HEK293 (cell line): Measurements from ENCODE around the gene ADAMTSL2.

Experiments used
- CTCF ChIA-PET: fragments of 350-600 bp; formaldehyde crosslinking; extraction: SDS; loops from one replicate; lab custom pipeline; 2021; ENCODE audit warnings: antibody characterized with exemption; lab: Yijun Ruan, JAX
- POLR2A ChIA-PET: fragments of 300-600 bp; formaldehyde crosslinking; extraction: SDS; loops from one replicate; lab custom pipeline; 2020; ENCODE audit warnings: antibody characterized with exemption, inconsistent platforms; lab: Yijun Ruan, JAX
- H3K27ac ChIP-seq: fragments of 200-500 bp; sonication (Bioruptor generic); 2 replicates; pipeline ENCODE4 v1.5.1; 2014; ENCODE audit warnings: low read depth, low read length, control low read depth, inconsistent platforms; ENCODE audit errors: extremely low read depth
- H3K36me3 ChIP-seq, 2 experiments: fragments of 200-500 bp in 1 of 2; sonication (Bioruptor generic) in 1 of 2; 1 replicate in 1 of 2; 2 replicates in 1 of 2; pipeline ENCODE4 v1.5.1; 2014 to 2017; ENCODE audit warnings: inconsistent platforms in 2 of 2, low read length in 2 of 2; ENCODE audit not compliant: control insufficient read depth in 2 of 2, insufficient read depth in 1 of 2
- H3K4me1 ChIP-seq: fragments of 200-500 bp; sonication (Bioruptor generic); 2 replicates; pipeline ENCODE4 v1.5.1; 2014; ENCODE audit warnings: mild to moderate bottlenecking, low read length, inconsistent platforms; ENCODE audit not compliant: control insufficient read depth, insufficient read depth
- H3K4me3 ChIP-seq: 2 replicates; pipeline ENCODE4 v1.5.1; 2011; ENCODE audit warnings: low read depth, mild to moderate bottlenecking, control low read depth, low read length, moderate library complexity
- H3K9me3 ChIP-seq: fragments of 200-500 bp; sonication (Bioruptor generic); 2 replicates; pipeline ENCODE4 v1.5.1; 2014; ENCODE audit warnings: low read depth, low read length, inconsistent platforms; ENCODE audit not compliant: control insufficient read depth, insufficient read depth
- EGR2 ChIP-seq: fragments of 450-650 bp; formaldehyde crosslinking; IDR thresholded peaks from 2 replicates; pipeline ENCODE4 v1.5.1; 2016; ENCODE audit warnings: low read depth, missing biosample characterization, missing genetic modification characterization
- OSR2 ChIP-seq: fragments of 450-650 bp; formaldehyde crosslinking; IDR thresholded peaks from 2 replicates; pipeline ENCODE4 v1.5.1; 2016; ENCODE audit warnings: missing biosample characterization, missing genetic modification characterization
- PRDM1 ChIP-seq: fragments of 450-650 bp; formaldehyde crosslinking; IDR thresholded peaks from 2 replicates; pipeline ENCODE4; 2016; ENCODE audit warnings: missing biosample characterization, missing genetic modification characterization
- SETDB1 ChIP-seq: IDR thresholded peaks from one replicate; pipeline ENCODE4 v1.6.1; 2017; ENCODE audit warnings: mild to moderate bottlenecking, low read length, moderate library complexity, mixed read lengths; ENCODE audit not compliant: insufficient read length
- SP2 ChIP-seq: fragments of 450-650 bp; formaldehyde crosslinking; IDR thresholded peaks from 2 replicates; pipeline ENCODE4 v1.5.1; 2016; ENCODE audit warnings: missing biosample characterization, missing genetic modification characterization
- TCF7L2 ChIP-seq: IDR thresholded peaks from 2 replicates; pipeline ENCODE4 v1.6.1; 2011; ENCODE audit warnings: low read depth, mild to moderate bottlenecking, inconsistent platforms, low read length, moderate library complexity, borderline replicate concordance
- ZFHX2 ChIP-seq: fragments of 450-650 bp; formaldehyde crosslinking; conservative IDR thresholded peaks from 2 replicates; pipeline ENCODE4 v1.5.1; 2016; ENCODE audit warnings: missing biosample characterization, missing genetic modification characterization
- ZNF146 ChIP-seq: fragments of 450-650 bp; formaldehyde crosslinking; IDR thresholded peaks from 2 replicates; pipeline ENCODE4 v1.5.1; 2016; ENCODE audit warnings: missing biosample characterization, missing genetic modification characterization
- ZNF501 ChIP-seq: fragments of 450-650 bp; formaldehyde crosslinking; IDR thresholded peaks from 2 replicates; pipeline ENCODE4 v1.5.1; 2016; ENCODE audit warnings: missing biosample characterization, missing genetic modification characterization
- ZNF521 ChIP-seq: fragments of 450-650 bp; formaldehyde crosslinking; IDR thresholded peaks from 2 replicates; pipeline ENCODE4 v1.5.1; 2017; ENCODE audit warnings: missing biosample characterization, mild to moderate bottlenecking, missing genetic modification characterization
- ZNF560 ChIP-seq: fragments of 450-650 bp; formaldehyde crosslinking; IDR thresholded peaks from 2 replicates; pipeline ENCODE4 v1.5.1; 2017; ENCODE audit warnings: missing biosample characterization, missing genetic modification characterization, borderline replicate concordance
- ZNF660 ChIP-seq: fragments of 450-650 bp; IDR thresholded peaks from 2 replicates; pipeline ENCODE4 v1.5.1; 2018; ENCODE audit warnings: missing biosample characterization, mild to moderate bottlenecking, missing genetic modification characterization
- ZNF768 ChIP-seq: fragments of 450-650 bp; formaldehyde crosslinking; IDR thresholded peaks from 2 replicates; pipeline ENCODE4 v1.5.1; 2018; ENCODE audit warnings: missing biosample characterization, mild to moderate bottlenecking, missing genetic modification characterization
- ZSCAN16 ChIP-seq: fragments of 450-650 bp; formaldehyde crosslinking; IDR thresholded peaks from 2 replicates; pipeline ENCODE4 v1.5.1; 2016; ENCODE audit warnings: missing biosample characterization, missing genetic modification characterization
- TF ChIP-seq, protein P1 (sequence below): fragments of 450-650 bp; formaldehyde crosslinking; IDR thresholded peaks from 2 replicates; pipeline ENCODE4 v1.5.1; 2016; ENCODE audit warnings: missing biosample characterization, missing genetic modification characterization
- TF ChIP-seq, protein P2 (sequence below): fragments of 450-650 bp; formaldehyde crosslinking; IDR thresholded peaks from 2 replicates; pipeline ENCODE4 v1.5.1; 2016; ENCODE audit warnings: missing biosample characterization, missing genetic modification characterization
- TF ChIP-seq, protein P3 (sequence below): fragments of 450-650 bp; formaldehyde crosslinking; IDR thresholded peaks from 2 replicates; pipeline ENCODE4 v1.5.1; 2016; ENCODE audit warnings: missing biosample characterization, missing genetic modification characterization
- TF ChIP-seq, protein P4 (sequence below): fragments of 450-650 bp; formaldehyde crosslinking; IDR thresholded peaks from 2 replicates; pipeline ENCODE4 v1.5.1; 2017; ENCODE audit warnings: missing biosample characterization, missing genetic modification characterization
- TF ChIP-seq, protein P5 (sequence below): fragments of 450-650 bp; formaldehyde crosslinking; IDR thresholded peaks from 2 replicates; pipeline ENCODE4 v1.5.1; 2016; ENCODE audit warnings: missing biosample characterization, missing genetic modification characterization
- TF ChIP-seq, protein P6 (sequence below): fragments of 450-650 bp; formaldehyde crosslinking; IDR thresholded peaks from 2 replicates; pipeline ENCODE4 v1.5.1; 2017; ENCODE audit warnings: missing biosample characterization, missing genetic modification characterization
- TF ChIP-seq, protein P7 (sequence below): fragments of 450-650 bp; formaldehyde crosslinking; IDR thresholded peaks from 2 replicates; pipeline ENCODE4 v1.5.1; 2016; ENCODE audit warnings: missing biosample characterization, missing genetic modification characterization

The ADAMTSL2 gene

DNA sequence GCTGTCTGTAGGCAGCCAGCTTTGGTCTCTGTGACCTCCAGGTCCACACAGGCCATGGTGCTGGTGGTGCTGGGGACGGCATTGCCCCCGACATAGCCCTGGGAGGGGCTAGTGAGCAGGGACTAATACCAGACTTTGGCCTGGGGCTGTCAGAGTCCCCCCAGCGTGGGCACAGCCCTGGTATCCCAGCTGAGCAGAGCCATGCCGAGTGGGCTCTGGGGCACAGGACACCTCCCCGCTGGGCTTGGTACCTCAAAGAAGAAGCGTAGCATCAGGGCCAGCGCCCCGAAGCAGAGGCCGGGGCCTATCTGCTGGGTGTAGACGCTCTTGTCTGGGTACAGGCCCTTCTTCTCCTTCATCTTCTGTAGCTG is 19.3 kb upstream of the ADAMTSL2 start:
- CTCF ChIA-PET = interaction anchor here (1.2 kb wide), 1 partner anchor 29 kb away, joined by 4 read pairs; no protein-coding TSS in a partner anchor
- H3K4me3 ChIP-seq = no peak overlapping the region
- H3K27ac ChIP-seq = no peak overlapping the region
- H3K9me3 ChIP-seq = no peaks in the 10 kb centered on the region
- TF ChIP-seq, protein P1, sequence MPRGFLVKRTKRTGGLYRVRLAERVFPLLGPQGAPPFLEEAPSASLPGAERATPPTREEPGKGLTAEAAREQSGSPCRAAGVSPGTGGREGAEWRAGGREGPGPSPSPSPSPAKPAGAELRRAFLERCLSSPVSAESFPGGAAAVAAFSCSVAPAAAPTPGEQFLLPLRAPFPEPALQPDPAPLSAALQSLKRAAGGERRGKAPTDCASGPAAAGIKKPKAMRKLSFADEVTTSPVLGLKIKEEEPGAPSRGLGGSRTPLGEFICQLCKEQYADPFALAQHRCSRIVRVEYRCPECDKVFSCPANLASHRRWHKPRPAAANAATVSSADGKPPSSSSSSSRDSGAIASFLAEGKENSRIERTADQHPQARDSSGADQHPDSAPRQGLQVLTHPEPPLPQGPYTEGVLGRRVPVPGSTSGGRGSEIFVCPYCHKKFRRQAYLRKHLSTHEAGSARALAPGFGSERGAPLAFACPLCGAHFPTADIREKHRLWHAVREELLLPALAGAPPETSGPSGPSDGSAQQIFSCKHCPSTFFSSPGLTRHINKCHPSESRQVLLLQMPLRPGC (tag by site-specific recombination) = no peak
- TF ChIP-seq, protein P2, sequence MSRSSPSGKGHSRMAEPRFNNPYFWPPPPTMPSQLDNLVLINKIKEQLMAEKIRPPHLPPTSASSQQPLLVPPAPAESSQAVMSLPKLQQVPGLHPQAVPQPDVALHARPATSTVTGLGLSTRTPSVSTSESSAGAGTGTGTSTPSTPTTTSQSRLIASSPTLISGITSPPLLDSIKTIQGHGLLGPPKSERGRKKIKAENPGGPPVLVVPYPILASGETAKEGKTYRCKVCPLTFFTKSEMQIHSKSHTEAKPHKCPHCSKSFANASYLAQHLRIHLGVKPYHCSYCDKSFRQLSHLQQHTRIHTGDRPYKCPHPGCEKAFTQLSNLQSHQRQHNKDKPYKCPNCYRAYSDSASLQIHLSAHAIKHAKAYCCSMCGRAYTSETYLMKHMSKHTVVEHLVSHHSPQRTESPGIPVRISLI (tag by site-specific recombination) = no peak
- TF ChIP-seq ZSCAN16 (tag by site-specific recombination) (no peak), SP2 (tag by site-specific recombination) (no peak)
- TF ChIP-seq, protein P3, sequence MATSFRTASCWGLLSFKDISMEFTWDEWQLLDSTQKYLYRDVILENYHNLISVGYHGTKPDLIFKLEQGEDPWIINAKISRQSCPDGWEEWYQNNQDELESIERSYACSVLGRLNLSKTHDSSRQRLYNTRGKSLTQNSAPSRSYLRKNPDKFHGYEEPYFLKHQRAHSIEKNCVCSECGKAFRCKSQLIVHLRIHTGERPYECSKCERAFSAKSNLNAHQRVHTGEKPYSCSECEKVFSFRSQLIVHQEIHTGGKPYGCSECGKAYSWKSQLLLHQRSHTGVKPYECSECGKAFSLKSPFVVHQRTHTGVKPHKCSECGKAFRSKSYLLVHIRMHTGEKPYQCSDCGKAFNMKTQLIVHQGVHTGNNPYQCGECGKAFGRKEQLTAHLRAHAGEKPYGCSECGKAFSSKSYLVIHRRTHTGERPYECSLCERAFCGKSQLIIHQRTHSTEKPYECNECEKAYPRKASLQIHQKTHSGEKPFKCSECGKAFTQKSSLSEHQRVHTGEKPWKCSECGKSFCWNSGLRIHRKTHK = no peak
- TF ChIP-seq, protein P4, sequence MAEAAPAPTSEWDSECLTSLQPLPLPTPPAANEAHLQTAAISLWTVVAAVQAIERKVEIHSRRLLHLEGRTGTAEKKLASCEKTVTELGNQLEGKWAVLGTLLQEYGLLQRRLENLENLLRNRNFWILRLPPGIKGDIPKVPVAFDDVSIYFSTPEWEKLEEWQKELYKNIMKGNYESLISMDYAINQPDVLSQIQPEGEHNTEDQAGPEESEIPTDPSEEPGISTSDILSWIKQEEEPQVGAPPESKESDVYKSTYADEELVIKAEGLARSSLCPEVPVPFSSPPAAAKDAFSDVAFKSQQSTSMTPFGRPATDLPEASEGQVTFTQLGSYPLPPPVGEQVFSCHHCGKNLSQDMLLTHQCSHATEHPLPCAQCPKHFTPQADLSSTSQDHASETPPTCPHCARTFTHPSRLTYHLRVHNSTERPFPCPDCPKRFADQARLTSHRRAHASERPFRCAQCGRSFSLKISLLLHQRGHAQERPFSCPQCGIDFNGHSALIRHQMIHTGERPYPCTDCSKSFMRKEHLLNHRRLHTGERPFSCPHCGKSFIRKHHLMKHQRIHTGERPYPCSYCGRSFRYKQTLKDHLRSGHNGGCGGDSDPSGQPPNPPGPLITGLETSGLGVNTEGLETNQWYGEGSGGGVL = no peak
- TF ChIP-seq, all 188 proteins: peak for 0
- H3K36me3 ChIP-seq = no peaks in the 10 kb centered on the region
- H3K4me1 ChIP-seq = no peaks in the 10 kb centered on the region
- POLR2A ChIA-PET = no interaction called here

DNA sequence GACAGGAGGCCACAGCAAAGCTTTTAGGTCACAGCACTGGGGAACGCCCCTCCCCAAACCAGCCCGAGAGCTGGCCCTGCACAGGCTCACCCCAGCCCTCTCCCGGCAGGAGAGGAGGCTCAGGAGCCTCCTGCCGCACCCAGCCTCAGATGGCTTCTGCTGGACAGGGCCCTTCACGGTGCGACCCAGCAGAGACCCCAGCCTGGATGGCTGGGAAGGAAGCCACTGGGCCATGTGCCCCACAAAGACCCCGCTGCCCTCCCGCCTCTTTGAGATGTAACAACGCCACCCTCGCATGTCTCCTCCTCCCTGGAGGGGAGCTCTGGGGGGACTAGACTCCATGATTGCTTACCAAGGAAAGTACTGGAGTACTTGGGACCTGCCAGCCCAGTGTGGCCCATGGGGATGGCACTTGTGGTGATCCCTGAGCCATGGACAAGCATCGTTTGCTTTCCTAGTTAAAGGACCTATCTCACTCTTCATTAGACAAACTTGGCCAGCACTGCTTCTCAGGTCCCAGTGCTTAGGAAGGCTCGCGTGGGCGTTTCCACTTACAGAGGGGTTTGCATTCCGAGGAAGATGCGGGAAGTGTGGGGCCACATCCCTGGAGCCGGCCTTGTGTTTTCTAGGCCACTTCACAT is 18.8 kb upstream of the ADAMTSL2 start:
- TF ChIP-seq, protein P5, sequence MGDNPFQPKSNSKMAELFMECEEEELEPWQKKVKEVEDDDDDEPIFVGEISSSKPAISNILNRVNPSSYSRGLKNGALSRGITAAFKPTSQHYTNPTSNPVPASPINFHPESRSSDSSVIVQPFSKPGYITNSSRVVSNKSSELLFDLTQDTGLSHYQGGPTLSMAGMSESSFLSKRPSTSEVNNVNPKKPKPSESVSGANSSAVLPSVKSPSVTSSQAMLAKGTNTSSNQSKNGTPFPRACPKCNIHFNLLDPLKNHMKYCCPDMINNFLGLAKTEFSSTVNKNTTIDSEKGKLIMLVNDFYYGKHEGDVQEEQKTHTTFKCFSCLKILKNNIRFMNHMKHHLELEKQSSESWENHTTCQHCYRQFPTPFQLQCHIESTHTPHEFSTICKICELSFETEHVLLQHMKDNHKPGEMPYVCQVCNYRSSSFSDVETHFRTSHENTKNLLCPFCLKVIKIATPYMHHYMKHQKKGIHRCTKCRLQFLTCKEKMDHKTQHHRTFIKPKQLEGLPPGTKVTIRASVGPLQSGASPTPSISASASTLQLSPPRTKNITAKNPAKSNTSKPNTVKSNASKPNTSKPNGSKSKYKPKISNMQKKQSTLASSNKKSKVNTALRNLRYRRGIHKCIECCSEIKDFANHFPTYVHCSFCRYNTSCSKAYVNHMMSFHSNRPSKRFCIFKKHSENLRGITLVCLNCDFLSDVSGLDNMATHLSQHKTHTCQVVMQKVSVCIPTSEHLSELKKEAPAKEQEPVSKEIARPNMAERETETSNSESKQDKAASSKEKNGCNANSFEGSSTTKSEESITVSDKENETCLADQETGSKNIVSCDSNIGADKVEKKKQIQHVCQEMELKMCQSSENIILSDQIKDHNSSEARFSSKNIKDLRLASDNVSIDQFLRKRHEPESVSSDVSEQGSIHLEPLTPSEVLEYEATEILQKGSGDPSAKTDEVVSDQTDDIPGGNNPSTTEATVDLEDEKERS = no peak
- no peak for TF ChIP-seq ZNF660 (tag by site-specific recombination)
- TF ChIP-seq OSR2 (tag by site-specific recombination) = no peak
- TF ChIP-seq ZNF501 (tag by site-specific recombination) = no peak
- TF ChIP-seq ZFHX2 = peak; percentile 32
- TF ChIP-seq EGR2 (tag by site-specific recombination) = 0 out of 2 replicates have a peak, but pooled peaks have one; percentile 16
- no peak for TF ChIP-seq ZNF560 (tag by site-specific recombination)
- TF ChIP-seq ZNF521 (tag by site-specific recombination) = no peak
- no peak for TF ChIP-seq PRDM1 (tag by site-specific recombination)
- no peak for TF ChIP-seq ZNF768
- no peak for TF ChIP-seq ZNF146 (tag by site-specific recombination)
- TF ChIP-seq SETDB1 = no peak
- TF ChIP-seq, protein P6, sequence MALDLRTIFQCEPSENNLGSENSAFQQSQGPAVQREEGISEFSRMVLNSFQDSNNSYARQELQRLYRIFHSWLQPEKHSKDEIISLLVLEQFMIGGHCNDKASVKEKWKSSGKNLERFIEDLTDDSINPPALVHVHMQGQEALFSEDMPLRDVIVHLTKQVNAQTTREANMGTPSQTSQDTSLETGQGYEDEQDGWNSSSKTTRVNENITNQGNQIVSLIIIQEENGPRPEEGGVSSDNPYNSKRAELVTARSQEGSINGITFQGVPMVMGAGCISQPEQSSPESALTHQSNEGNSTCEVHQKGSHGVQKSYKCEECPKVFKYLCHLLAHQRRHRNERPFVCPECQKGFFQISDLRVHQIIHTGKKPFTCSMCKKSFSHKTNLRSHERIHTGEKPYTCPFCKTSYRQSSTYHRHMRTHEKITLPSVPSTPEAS = no peak
- TF ChIP-seq, protein P7, sequence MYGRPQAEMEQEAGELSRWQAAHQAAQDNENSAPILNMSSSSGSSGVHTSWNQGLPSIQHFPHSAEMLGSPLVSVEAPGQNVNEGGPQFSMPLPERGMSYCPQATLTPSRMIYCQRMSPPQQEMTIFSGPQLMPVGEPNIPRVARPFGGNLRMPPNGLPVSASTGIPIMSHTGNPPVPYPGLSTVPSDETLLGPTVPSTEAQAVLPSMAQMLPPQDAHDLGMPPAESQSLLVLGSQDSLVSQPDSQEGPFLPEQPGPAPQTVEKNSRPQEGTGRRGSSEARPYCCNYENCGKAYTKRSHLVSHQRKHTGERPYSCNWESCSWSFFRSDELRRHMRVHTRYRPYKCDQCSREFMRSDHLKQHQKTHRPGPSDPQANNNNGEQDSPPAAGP (tag by site-specific recombination) = no peak
- TF ChIP-seq TCF7L2 = no peak
- CTCF ChIA-PET = interaction anchor here (0.5 to 0.7 kb wide), 2 partner anchors 16 to 40 kb away, joined by 3 read pairs; no protein-coding TSS in a partner anchor
- Histone ChIP-seq H3K9me3 (no peaks in the 10 kb centered on the region), H3K4me3 (no peak overlapping the region), H3K36me3 (no peaks in the 10 kb centered on the region), H3K4me1 (no peaks in the 10 kb centered on the region), H3K27ac (no peak overlapping the region)
- POLR2A ChIA-PET = no interaction called here
